Activated CD4-positive, alpha-beta T cell treated with anti-CD3 and anti-CD28 coated beads, Interleukin-2, amount 10 ng/mL, durations not matched to agents 24 days and 14 days (primary cell): Measurements from ENCODE around the gene ASPA. TPM values are rescaled to one million over a fixed set of nuclear protein-coding genes. Genes with fewer than 3 reads are reported as not detected.
"Not testable (repeated sequence)": the region's sequence is repeated elsewhere in the genome, so short reads cannot be mapped to it uniquely, and the experiment has no call there.

Experiments
- DNase-seq: peaks from one replicate; pipeline ENCODE4 v3.0.0; 2022
- H3K27ac Mint-ChIP-seq: one replicate; pipeline ENCODE4 v1.8.0; 2022; ENCODE audit warnings: mild to moderate bottlenecking, mixed read lengths
- H3K27me3 Mint-ChIP-seq: one replicate; pipeline ENCODE4 v1.8.0; 2022; ENCODE audit warnings: mixed read lengths
- H3K36me3 Mint-ChIP-seq: one replicate; pipeline ENCODE4 v1.8.0; 2022; ENCODE audit warnings: low read depth, mild to moderate bottlenecking, mixed read lengths
- H3K4me1 Mint-ChIP-seq: one replicate; pipeline ENCODE4 v1.8.0; 2021; ENCODE audit warnings: mixed read lengths
- H3K4me3 Mint-ChIP-seq: one replicate; pipeline ENCODE4 v1.8.0; 2022; ENCODE audit warnings: mild to moderate bottlenecking, moderate library complexity, mixed read lengths
- H3K9me3 Mint-ChIP-seq: one replicate; pipeline ENCODE4 v1.8.0; 2021; ENCODE audit warnings: mixed read lengths
- intact Hi-C: fragments of 100-400 bp; cut with micrococcal nuclease; formaldehyde crosslinking; loops from one replicate; pipeline ENCODE4 v1.15.1; 2023
- total RNA-seq: library from RNA; stranded (reverse); gene quantifications from 2 replicates; pipeline ENCODE4 v1.2.3, GENCODE V29; 2022

Gene ASPA
- total RNA-seq, 1 donor from 2014 or later, result not detected

GRCh38 chr17:3514167-3514566, 38.4 kb downstream of the ASPA start:
- H3K36me3 Mint-ChIP-seq, H3K27ac Mint-ChIP-seq, H3K4me1 Mint-ChIP-seq, DNase-seq, intact Hi-C loops, H3K27me3 Mint-ChIP-seq, H3K9me3 Mint-ChIP-seq, H3K4me3 Mint-ChIP-seq: not testable (repeated sequence)

DNA sequence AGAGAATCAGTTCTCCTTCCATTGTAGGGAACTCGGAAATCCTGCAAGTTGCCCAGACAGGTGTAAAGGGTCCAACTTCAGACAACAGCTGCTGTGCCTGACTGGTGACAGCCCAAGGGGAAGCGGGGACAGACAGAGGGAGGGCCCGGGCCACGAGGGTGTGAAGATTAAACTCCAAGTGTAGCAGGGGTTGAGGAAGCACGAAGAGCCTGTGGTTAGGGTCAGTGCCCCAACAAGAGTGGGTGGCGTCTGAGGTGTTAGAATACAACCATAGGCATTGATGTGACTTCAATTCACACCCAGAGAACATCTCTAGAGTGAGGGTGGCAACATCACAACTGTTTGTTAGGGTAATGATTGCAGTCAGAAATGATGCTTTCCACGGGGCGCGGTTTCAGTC, 39.1 kb downstream of the ASPA start:
- H3K27ac Mint-ChIP-seq, result no peak overlapping the region
- no peaks in the 10 kb centered on the region for H3K4me1 Mint-ChIP-seq
- intact Hi-C loops, result no loop called here
- H3K36me3 Mint-ChIP-seq, result no peaks in the 10 kb centered on the region
- H3K9me3 Mint-ChIP-seq, result no peaks in the 10 kb centered on the region
- no peak overlapping the region for H3K4me3 Mint-ChIP-seq
- no peak for DNase-seq
- H3K27me3 Mint-ChIP-seq, result no peaks in the 10 kb centered on the region

DNA sequence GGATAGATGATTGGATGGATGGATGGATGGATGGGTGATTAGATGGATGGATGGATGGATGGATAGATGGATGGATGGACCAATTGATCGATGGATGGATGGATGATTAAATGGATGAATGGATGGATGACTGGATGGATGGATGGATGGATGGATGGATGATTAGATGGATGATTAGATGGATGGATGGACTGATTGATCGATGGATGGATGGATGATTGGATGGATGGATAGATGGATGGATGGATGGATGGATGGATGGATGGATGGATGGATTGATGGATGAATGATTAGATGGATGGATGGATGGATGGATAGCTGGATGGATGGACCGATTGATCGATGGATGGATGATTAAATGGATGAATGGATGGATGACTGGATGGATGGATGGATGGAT, 43.7 kb downstream of the ASPA start:
- H3K4me1 Mint-ChIP-seq, H3K36me3 Mint-ChIP-seq, intact Hi-C loops, H3K9me3 Mint-ChIP-seq, H3K27ac Mint-ChIP-seq, DNase-seq, H3K4me3 Mint-ChIP-seq, H3K27me3 Mint-ChIP-seq: not testable (repeated sequence)

GRCh38 chr17:3524024-3524423, 48.2 kb downstream of the ASPA start:
- Mint-ChIP-seq H3K4me1 (no peaks in the 10 kb centered on the region), H3K36me3 (no peaks in the 10 kb centered on the region), H3K9me3 (no peaks in the 10 kb centered on the region), H3K27me3 (no peaks in the 10 kb centered on the region), H3K4me3 (no peak overlapping the region), H3K27ac (no peak overlapping the region)
- intact Hi-C loops, result no loop called here
- DNase-seq, result no peak

- Mint-ChIP-seq H3K36me3 (no peaks in the 10 kb centered on the region), H3K9me3 (no peaks in the 10 kb centered on the region), H3K27ac (no peak overlapping the region), H3K4me3 (no peak overlapping the region), H3K27me3 (no peaks in the 10 kb centered on the region), H3K4me1 (no peaks in the 10 kb centered on the region)
- intact Hi-C loops, result no loop called here
- DNase-seq, result no peak
These were observed 50.7 kb downstream of the ASPA start for GRCh38 chr17:3526491-3526890.

GRCh38 chr17:3526971-3527370, 51.2 kb downstream of the ASPA start:
- no peaks in the 10 kb centered on the region for H3K4me1 Mint-ChIP-seq
- no peak for DNase-seq
- H3K27ac Mint-ChIP-seq, result no peak overlapping the region
- no peak overlapping the region for H3K4me3 Mint-ChIP-seq
- no peaks in the 10 kb centered on the region for H3K36me3 Mint-ChIP-seq
- intact Hi-C loops, result no loop called here
- H3K27me3 Mint-ChIP-seq, result no peaks in the 10 kb centered on the region
- H3K9me3 Mint-ChIP-seq, result no peaks in the 10 kb centered on the region

- Mint-ChIP-seq H3K9me3 (no peaks in the 10 kb centered on the region), H3K27me3 (no peaks in the 10 kb centered on the region)
These were observed 51.7 kb downstream of the ASPA start for GRCh38 chr17:3527468-3527867.

GRCh38 chr17:3527896-3528295, 52.1 kb downstream of the ASPA start:
- Mint-ChIP-seq H3K4me1 (no peaks in the 10 kb centered on the region), H3K27ac (no peak overlapping the region), H3K36me3 (no peaks in the 10 kb centered on the region), H3K4me3 (no peak overlapping the region), H3K27me3 (no peaks in the 10 kb centered on the region), H3K9me3 (no peaks in the 10 kb centered on the region)
- intact Hi-C loops, result no loop called here
- no peak for DNase-seq

More at GRCh38 chr17:3527468-3527867, 51.7 kb downstream of the ASPA start:
- intact Hi-C loops, result no loop called here
- H3K4me1 Mint-ChIP-seq, result no peaks in the 10 kb centered on the region
- H3K27ac Mint-ChIP-seq, result no peak overlapping the region
- H3K4me3 Mint-ChIP-seq, result no peak overlapping the region
- no peak for DNase-seq
- H3K36me3 Mint-ChIP-seq, result no peaks in the 10 kb centered on the region

DNA sequence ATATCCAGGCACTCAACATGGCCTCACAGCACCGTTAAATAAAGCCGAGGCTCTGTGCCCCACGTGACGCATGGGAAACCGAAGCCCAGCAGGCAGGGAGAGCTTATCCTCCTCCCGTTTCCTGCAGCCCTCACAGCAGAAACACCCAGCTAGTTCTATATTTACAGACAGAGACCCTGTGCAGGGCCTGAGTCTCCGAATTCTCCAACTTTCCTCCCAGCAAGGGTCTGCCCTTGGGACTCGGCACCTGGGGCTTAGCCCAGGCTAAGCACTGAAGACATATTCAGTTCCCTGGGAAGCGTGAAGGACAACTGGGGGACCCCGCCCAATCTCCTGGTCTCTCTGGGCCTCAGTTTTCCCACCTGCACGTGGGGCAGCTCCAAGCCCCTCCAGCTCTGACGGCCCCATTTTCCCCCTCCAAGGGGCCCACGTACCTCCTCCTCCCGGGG, 52.6 kb downstream of the ASPA start:
- Mint-ChIP-seq H3K4me1 (no peaks in the 10 kb centered on the region), H3K9me3 (no peaks in the 10 kb centered on the region), H3K27ac (no peak overlapping the region), H3K36me3 (no peaks in the 10 kb centered on the region), H3K4me3 (no peak overlapping the region), H3K27me3 (no peaks in the 10 kb centered on the region)
- intact Hi-C loops, result no loop called here
- DNase-seq, result no peak

GRCh38 chr17:3528880-3529511, 53.2 kb downstream of the ASPA start:
- Mint-ChIP-seq H3K27ac (no peak overlapping the region), H3K27me3 (no peaks in the 10 kb centered on the region), H3K4me3 (no peak overlapping the region), H3K9me3 (no peaks in the 10 kb centered on the region), H3K36me3 (no peaks in the 10 kb centered on the region), H3K4me1 (no peaks in the 10 kb centered on the region)
- intact Hi-C loops, result no loop called here
- DNase-seq, result no peak

DNA sequence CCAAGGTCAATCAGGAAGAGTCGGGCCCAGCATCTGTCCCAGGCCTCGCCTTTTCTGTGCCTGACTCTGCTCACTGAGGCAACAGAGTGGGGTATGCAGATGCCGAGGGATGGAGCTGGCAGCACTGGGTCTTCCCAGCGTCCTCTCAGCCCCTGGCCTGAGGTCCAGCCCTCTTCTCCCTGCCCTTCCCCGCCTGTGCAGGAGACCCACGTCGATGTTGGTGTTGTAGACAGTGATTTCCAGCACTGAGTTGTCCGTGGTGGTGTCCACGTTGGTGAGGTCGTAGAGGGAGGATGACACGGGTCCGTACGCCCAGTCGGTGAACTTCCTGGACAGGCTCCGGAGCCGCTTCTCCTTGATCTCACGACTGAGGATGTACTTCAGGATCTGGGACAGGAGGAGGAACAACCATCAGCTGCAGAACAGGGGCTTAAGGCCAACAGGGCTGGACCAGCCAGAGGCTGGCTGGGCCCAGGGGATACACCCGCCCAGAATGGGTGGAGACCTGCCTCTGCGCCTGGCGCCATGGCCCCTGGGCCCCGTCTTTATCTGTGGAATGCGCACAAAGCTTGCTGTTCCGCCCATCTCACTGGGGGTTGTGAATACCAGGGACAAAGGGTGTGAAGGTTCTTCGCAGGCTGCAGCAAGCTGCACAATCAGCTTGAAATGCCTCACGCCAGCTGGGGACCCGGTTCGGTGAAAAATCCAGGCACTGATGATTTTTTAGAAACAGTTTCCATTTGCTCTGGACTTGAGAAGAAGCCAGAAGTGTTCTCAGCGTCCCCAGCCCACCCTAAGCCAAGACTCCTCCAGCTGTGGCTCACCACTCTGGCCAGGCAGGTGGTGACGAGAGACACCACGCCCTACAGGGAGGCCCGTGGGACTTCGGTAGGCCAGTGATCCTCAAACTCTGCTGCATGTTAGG, 54.3 kb downstream of the ASPA start:
- H3K27me3 Mint-ChIP-seq, result peaks cover 2% of the 10 kb centered on the region
- DNase-seq, result no peak
- no peak overlapping the region for H3K27ac Mint-ChIP-seq
- H3K4me3 Mint-ChIP-seq, result no peak overlapping the region
- no peaks in the 10 kb centered on the region for H3K36me3 Mint-ChIP-seq
- no peaks in the 10 kb centered on the region for H3K9me3 Mint-ChIP-seq
- intact Hi-C loops, result no loop called here
- peaks cover 4% of the 10 kb centered on the region for H3K4me1 Mint-ChIP-seq

- no peaks in the 10 kb centered on the region for H3K9me3 Mint-ChIP-seq
- peaks cover 6% of the 10 kb centered on the region for H3K27me3 Mint-ChIP-seq
- peaks cover 6% of the 10 kb centered on the region for H3K4me1 Mint-ChIP-seq
- intact Hi-C loops, result no loop called here
- H3K4me3 Mint-ChIP-seq, result no peak overlapping the region
- no peak overlapping the region for H3K27ac Mint-ChIP-seq
- DNase-seq, result no peak
- no peaks in the 10 kb centered on the region for H3K36me3 Mint-ChIP-seq
These were observed 55.7 kb downstream of the ASPA start for GRCh38 chr17:3531266-3532101.

- Mint-ChIP-seq H3K9me3 (no peaks in the 10 kb centered on the region), H3K4me1 (peaks cover 6% of the 10 kb centered on the region), H3K27ac (no peak overlapping the region), H3K27me3 (peaks cover 9% of the 10 kb centered on the region), H3K36me3 (no peaks in the 10 kb centered on the region), H3K4me3 (no peak overlapping the region)
- intact Hi-C loops, result no loop called here
- DNase-seq, result no peak
These were observed 56.5 kb downstream of the ASPA start for GRCh38 chr17:3532106-3532858.
